ENCODE data around the gene CEP85L. TPM values are rescaled to one million over a fixed set of nuclear protein-coding genes. Genes with fewer than 3 reads are reported as not detected.
"Not testable (repeated sequence)": the region's sequence is repeated elsewhere in the genome, so short reads cannot be mapped to it uniquely, and the experiment has no call there.

Gene CEP85L
- polyA plus RNA-seq, 12 donors: 13.1 to 34.7 (median 24.6) TPM; not detected in 1

DNA sequence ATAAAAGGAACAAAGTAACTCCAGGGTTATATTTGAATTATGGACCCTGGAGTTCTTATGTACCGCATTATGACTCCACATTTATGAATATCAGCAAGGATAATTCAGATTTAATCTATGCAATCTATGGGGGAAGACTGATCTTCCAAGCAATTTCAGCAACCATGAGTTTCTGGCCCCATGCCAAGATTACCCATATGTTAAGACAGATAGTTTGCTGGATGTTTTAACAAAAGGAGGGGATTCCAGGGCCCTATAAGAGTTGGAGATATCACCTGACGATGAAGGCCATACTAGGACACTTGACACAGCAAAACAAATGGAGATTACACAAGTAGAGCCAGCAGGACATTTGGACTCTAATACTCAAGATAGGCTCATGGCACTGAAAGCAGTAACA is 149.2 kb downstream of the CEP85L start:
- no peak for DNase-seq

DNA sequence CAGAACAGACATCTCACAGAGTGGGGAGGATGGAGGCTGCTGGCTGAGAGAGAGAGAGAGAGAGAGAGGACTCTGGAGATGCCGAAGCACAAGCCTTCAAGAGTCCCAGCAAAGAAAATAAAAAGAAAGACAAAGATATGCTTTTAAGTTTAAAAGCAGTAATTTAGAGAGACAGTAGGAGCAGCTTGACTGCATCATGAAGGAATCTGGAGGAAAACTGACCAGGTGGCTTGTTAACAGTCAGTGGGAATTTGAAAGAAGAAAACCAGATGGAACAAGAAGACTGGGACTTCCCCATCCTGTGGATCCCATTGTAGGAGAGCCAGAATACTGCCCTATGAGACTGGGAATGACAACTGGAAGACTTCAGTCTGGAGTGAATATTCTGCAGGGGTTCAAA is 149.6 kb downstream of the CEP85L start:
- DNase-seq: no peak

DNA sequence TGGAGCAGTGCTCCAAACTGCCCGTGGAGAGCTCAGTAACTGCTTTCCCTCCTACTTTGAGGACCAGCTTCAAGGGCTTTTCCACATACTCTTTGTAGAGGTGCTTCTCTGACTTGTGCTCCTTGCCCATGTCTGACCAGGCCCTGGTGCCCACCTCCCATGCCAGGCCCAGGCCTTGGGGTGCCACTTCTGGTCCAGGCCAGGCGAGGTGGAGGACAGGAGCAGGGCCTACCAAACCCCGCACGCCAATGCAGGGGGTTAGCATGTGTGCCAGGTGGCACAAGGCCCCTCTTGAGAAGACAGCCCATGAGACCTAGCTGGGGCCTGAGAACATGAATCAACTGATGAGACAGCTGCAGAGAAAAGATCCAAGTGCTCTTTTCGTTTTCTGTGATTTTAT is 150.3 kb downstream of the CEP85L start:
- DNase-seq: no peak

DNA sequence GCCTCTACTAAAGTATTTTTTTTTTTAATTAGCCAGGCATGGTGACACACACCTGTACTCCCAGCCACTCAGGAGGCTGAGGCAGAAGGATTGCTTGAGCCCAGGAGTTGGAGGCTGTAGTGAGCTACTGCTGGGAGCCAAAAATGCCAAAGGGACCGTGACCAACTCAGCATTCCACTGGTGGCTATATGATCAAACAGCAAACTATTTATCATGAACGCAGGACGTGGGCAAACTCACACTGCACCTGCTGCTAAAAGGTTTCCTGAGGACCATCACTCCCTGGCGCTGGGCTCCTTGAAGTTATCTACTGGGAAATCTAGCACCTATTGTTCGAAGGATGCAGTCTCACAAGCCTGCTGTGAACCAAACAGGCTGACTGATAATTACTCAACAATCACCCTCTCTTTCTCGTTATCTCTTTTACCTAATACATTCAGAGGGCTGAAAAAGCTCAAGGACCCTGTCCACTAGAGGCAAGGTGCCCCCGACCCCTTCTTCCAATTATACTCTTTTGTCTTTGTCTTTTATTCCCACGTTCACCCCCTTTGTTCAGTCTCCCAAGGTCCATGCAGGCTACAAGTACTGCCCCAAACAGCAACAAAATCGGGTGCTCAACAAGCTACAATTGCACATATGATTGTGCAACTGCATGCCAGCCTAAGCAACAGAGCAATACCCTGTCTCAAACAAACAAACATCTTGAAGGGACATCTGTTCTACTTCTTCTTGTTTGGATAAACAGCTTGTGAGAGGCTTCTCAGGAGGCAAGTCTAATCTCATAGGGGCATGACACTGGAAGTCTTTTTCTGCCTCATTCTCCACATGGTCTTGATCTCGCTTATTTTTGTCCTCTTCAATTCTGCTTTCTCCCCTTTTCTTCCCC is 151.0 kb downstream of the CEP85L start:
- DNase-seq: no peak

DNA sequence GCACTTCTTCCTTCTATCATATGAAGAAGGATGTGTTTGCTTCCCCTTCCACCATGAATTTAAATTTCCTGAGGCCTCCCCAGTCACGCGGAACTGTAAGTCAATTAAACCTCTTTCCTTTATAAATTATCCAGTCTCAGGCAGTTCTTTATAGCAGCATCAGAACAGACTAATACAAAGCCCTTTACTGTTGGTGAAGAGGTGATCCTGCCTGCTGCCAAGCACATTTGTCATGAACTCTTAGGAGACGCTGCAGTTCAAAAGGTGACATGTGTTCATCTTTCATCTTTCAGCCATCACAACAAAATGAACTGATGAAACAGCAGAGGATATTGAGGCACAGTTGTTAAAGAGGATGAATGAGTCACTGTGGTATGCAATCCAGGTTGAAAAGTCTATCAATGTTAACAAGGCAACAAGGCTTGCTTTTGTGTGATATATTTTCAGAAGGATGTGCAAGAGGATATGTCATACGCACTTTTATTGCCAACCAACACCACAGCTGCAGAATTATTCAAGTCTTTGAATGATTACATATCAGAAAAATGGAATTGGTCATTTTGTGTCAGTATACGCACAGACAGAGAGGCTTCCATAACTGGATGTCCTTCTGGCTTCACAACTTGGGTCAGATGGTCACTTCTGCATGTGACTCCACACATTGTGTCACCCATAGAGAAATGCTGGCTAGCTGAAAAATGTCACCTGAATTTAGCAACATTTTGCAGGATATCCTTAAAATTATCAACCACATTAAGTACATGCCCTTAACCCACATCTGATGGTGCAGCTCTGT is 155.7 kb downstream of the CEP85L start:
- no peak for DNase-seq

DNA sequence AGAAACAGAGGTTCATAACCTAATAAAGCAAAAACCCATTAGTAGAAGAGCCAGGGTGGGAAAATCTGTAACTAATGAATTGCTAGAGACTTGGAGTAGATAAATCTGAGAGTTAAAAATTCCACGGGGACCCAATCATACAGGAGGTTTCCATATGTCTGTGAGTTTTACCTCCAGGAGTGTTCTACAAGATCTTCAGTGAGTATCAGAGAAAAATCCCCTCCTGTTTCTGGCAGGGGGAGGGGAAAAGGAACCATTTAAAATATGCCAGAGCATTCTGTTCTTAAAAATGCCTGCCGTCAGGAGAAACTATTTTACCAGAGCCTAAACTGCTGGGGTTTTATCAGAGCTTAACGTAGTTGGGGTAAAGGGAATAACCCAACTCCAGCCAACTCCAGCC is 157.3 kb downstream of the CEP85L start:
- no peak for DNase-seq

DNA sequence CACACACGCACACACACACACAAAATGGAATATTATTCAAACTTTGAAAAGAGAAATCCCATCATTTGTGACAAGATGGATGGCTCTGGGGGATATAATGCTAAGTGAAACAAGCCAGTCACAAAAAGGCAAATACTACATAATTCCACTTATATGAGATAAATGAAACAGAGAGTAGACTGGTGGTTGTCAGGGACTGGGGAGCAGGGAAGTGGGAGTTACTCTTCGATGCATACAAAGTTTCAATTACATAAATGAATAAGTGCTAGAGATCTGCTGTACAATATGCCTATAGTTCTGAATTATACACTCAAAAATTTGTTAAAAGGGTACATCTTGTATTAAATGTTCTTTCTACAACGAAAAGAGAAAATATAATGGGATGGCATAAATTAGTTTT is 161.4 kb downstream of the CEP85L start:
- no peak for DNase-seq

DNA sequence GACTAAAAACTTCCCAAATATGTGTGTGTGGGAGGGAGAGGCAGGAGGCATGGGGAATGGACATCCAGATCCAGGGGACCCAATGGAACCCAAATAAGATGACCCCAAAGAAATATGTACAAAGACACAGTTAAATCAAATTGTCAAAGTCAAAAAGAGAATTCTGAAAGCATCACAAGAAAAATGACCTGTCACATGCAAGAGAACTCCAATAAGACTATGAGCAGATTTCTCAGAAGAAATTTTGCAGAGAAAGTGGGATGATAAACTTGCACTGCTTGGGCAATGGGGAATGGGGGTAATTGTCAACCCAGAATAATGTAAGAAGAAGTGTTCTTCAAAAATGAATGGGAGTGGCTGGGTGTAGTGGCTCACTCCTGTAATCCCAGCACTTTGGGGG is 162.8 kb downstream of the CEP85L start:
- no peak for DNase-seq

DNA sequence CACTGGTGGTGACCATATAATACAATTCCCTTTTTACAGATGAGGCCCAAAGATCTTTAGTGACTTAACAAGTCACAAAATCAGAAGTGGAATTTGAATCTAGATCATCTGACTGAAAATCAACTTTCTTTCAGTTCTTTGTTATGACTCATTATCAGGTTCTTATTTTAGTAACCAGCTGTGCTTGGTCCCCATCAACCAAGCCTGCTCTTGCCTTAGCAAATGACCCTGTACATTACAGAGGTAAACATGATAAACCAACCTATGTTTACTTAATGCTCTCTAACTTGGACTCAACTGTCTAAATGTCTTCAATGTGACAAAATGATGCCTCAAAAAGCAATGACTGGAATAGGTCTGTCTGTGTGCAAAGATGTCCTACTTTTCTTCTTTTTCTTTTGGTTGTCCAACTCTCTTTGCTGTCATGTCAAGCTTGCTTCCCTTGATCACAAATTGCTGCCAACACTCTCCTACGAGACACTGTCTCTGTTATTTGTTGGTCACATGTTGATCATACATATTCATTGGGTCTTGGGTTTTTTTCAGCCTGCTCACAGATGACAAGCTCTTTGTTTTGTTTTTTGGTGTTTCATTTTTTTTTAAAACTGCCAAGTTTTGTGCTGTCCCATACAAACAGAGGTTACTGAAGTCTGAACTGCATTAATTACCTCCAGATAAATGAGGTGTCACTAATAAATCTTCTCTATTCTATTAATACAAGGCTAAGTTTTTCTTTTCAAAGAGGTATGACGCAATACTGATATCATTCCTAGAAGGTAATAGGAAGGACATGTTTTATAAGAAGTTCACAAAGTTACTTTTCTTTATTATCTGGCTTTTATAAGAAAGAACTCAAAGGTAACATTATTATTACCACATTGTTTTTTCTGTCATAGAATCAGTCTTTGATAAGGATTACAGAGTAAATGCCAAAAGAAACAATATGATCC is 165.5 kb downstream of the CEP85L start:
- DNase-seq: no peak

DNA sequence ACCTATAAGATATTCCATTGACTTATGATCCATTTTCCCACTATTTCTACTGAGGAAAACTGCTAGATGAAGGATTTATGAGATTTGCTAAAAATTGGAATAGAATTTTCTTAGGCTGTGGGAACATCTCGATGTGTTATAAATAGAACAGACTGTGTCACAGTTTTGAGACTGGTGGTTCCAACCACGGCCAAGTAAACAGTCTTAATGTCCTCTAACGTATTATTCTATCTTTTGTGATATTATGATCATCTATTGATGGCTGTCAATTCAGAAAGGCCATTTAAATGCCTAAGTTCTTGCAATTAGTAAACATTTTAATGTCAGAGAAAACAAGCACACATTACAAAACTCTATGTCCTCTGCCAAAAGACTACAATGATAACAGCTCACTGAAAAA is 174.8 kb downstream of the CEP85L start:
- no peak for DNase-seq

DNA sequence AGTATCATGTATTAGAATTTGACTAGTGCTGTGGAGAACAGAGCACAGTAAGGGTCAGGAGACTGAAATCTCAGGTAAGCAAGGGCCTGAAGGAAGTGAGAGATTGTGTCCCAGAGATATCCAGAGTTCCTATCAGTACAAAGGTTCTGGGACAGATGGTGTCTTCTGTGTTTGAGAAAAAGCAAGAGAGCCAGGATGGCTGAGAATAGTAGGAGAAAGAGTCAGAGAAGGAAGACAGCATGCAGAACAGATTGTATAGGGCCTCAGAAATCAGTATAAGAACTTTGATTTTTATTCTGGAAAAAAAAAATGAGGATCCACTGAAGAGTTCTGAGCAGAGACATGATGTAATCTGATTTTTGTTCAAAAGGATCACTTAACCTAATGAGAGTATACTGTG is 178.1 kb downstream of the CEP85L start:
- DNase-seq: no peak

DNA sequence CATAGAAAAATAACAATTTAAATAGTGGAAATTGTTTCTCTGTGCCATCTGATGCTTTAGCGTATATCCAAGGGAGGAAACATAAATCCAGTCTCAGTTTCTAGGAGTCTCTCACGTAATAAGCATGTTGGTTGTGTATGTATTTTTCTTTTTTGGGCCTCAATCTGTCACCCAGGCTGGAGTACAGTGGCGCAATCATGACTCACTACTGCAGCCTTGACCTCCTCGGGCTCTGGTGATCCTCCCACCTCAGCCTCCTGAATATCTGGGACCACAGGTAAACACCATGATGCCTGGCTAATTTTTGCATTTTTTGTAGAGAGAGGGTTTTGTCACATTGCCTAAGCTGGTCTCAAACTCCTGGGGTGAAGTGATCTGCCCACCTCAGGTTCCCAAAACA is 181.9 kb downstream of the CEP85L start:
- DNase-seq: no peak

DNA sequence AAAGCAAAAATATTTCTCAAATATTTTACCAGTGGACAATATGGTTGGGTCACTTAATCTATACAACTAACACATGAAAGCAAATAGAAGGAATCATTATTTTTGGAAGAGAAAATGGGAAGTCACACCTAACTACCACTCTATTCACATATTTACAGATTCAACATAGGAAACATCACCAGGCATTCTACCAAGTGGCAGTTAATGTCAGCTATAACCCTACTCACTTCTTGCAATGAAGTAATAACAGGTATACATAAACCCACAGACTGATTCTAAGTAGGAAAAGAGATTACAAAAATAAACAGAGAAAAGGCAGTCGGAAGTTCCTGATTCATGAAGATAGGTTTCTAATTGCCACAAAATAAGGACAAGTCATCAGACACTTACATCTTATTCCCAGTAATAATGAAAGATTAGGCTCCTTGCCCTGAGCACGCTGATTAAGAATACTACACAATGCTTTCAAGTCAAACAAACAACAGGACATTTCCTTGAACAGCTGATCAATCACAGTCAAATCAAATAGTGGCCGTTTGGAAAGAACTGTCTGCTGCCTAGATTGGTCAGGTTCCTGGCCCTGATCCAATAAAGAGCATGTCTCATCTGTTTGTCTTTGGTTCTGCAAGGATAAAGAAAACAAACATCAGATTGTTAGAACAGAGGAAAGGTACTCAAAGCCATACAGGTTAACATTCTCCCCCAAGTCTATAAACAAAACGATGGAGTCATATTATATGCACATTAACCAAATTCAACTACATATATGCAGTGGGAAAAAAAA is 182.5 kb downstream of the CEP85L start:
- DNase-seq: no peak

DNA sequence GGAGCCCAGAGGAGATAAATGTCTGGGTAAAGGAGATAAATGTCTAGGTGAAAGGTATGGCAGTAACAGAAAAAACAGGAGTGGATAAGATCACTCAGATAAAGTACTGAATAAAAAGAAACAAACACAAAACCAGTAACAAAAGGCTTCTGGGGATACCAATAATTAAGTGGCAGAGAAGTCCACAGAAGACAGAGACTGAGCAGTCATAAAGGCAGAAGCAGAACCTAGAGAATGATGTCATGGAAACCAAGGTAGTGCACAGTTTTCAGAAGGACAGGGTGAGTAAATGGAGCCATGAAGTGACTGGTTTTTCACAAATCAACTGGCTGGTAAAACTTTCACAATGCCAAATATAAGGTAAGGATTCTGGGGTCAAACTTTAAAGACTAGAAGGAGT is 184.2 kb downstream of the CEP85L start:
- no peak for DNase-seq

DNA sequence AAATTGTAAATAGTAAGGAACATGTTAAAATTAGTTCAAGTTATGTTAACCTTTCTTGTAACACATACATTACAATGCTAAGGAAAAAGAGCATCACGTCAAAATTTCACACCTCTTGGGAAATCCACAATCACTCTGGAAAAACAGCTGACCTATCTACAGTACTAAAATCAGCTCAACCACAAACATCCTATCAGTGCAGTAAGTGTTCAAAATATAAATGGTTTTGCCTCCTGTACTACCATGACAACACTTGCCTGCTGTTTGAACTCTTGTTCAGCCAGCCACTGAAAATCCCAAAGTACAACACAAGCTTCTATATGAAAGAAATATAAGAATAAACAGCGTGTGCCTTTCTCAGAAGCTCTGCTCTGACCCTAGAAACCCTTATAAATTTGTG is 186.8 kb downstream of the CEP85L start:
- no peak for DNase-seq

DNA sequence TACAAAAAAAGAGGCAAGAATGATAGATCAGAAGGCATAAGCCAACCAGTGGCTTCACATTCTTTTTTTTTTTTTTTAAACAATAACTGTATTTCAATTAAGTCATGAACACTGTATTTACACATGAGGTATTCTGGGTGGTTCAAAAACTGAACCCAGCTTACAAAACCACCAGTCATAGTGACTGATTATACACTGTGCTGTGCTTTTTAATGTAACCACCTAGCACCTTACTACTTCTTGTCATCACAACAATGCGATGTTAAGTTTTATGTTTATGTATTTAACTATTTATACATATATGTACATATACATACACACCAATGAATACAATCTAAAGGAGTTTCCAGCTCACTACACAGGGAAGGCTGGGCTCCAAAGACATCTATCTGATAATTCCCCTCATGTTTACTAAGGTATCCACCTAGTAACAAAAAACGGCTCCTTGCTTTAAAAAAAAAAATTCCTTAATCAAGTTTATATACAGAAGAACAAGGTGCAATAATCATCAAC is 190.4 kb downstream of the CEP85L start:
- DNase-seq: no peak

DNA sequence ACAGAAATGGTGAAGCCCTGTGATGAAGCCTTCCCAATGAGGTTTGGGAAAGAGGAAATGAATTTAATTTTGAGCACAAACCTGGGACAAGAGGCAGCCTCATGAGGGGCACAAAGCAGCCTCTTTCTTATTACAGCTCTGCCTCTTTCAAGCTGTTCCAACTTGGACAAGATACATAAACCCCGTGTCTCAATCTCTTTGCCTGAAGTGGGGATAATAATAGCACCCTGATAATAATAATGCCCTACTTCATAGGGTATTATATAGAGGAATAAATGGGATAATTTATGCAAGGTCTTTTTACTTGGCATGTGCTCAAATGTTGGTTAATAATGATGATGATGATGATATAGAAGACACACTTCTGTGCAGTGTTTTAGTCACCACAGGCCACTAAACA is 194.4 kb downstream of the CEP85L start:
- no peak for DNase-seq

DNA sequence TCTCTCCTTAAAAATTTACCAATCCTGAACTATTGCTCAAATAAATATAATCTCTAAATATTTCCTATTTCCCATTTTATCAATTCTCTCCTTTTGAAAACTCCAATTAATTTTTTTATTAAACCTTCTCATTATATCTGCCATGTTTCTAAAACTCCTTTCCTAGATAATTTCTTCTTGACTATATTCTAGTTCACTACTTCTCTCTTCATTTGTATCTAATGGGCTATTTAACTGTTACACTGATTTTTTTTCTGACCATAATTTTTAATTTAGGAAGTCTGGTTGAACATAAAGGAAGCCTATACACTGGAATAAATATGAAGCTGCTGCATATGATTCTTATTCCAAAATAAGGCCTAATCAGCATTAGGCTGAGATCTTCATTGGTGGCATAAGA is 199.6 kb downstream of the CEP85L start:
- no peak for DNase-seq

DNA sequence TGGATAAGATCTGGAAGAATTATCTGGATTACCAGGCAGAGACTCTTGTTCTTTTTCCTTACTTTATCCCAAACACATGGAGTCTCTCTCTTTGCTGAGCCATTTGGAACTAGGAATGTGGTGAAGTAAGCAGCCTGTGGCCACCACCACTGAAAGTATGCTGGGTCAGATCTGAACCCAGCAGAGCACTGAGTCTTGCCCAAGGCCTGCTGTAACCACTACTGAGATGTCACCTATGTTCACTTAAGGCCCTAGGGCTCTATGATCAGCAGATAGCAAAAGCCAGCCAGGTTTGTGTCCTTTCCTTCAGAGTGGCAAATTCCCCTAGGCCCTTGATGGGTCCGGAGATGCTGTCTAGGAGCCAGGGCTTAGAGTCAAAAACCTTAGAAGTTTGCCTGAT is 206.6 kb downstream of the CEP85L start:
- DNase-seq: no peak

DNA sequence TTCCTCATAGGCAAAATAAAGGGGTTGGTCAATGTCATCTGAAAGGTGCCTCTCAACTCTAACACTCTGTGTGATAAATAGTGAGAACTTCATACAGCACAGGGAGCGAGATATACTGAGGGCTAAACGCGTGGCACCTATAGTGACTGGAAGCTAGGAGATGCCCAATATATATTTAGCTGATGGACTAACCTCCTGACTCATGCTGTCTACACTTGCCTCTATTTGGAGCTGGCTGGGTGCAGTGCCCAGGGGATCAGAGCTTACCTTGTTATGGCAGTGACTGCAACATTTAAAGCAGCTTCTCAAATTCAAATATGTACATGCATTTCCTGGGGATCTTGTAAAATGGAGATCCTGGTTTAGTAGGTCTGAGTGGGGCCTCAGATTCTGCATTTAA is 214.9 kb downstream of the CEP85L start:
- DNase-seq: no peak

DNA sequence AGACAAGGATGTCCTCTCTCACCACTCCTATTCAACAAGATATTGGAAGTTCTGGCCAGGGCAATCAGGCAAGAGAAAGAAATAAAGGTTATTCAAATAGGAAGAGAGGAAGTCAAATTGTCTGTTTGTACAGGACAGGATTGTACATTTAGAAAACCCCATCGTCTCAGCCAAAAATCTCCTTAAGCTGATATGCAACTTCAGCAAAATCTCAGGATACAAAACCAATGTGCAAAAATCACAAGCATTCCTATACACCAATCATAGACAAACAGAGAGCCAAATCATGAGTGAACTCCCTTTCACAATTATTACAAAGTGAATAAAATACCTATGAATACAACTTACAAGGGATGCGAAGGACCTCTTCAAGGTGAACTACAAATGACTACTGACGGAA is 217.2 kb downstream of the CEP85L start:
- not testable (repeated sequence) for DNase-seq
